Astrocyte (in vitro differentiated cells and primary cell): ENCODE measurements around the gene CFH. TPM values are rescaled to one million over a fixed set of nuclear protein-coding genes. Genes with fewer than 3 reads are reported as not detected.
"Not testable (repeated sequence)": the region's sequence is repeated elsewhere in the genome, so short reads cannot be mapped to it uniquely, and the experiment has no call there.

Experiments used
- DNase-seq: peaks from one replicate; pipeline ENCODE4 v3.0.0-alpha.2; 2010; ENCODE audit warnings: low read depth
- FAIRE-seq: peaks from 2 replicates; lab custom pipeline; 2011; peaks lifted over from hg19 to GRCh38; lab: Jason Lieb, UNC
- H2AFZ ChIP-seq: 2 replicates; pipeline ENCODE4 v1.6.0; 2012; ENCODE audit warnings: low read depth, low read length, inconsistent platforms
- H3K27ac ChIP-seq: 2 replicates; pipeline ENCODE4 v1.5.1; 2011; ENCODE audit warnings: low read depth, low read length, inconsistent platforms
- H3K27me3 ChIP-seq: 2 replicates; pipeline ENCODE4 v1.6.0; 2011; ENCODE audit warnings: low read length, inconsistent platforms; ENCODE audit not compliant: insufficient read depth
- H3K36me3 ChIP-seq: 2 replicates; pipeline ENCODE4 v1.5.1; 2011; ENCODE audit warnings: low read length, inconsistent platforms; ENCODE audit not compliant: insufficient read depth
- H3K4me1 ChIP-seq: 2 replicates; pipeline ENCODE4 v1.5.1; 2011; ENCODE audit warnings: low read length, inconsistent platforms; ENCODE audit not compliant: insufficient read depth
- H3K4me2 ChIP-seq: 2 replicates; pipeline ENCODE4 v1.6.0; 2012; ENCODE audit warnings: low read length, inconsistent platforms
- H3K4me3 ChIP-seq: 2 replicates; pipeline ENCODE4 v1.5.1; 2011; ENCODE audit warnings: low read depth, mild to moderate bottlenecking, low read length, inconsistent platforms; ENCODE audit not compliant: insufficient read depth
- H3K79me2 ChIP-seq: 2 replicates; pipeline ENCODE4 v1.6.0; 2012; ENCODE audit warnings: mild to moderate bottlenecking, low read length, inconsistent platforms; ENCODE audit not compliant: insufficient read depth
- H3K9ac ChIP-seq: 2 replicates; pipeline ENCODE4 v1.6.0; 2012; ENCODE audit warnings: mild to moderate bottlenecking, low read length, inconsistent platforms
- H3K9me3 ChIP-seq: 2 replicates; pipeline ENCODE4 v1.5.1; 2012; ENCODE audit warnings: low read depth, mild to moderate bottlenecking, low read length, inconsistent platforms; ENCODE audit not compliant: insufficient read depth
- H4K20me1 ChIP-seq: 2 replicates; pipeline ENCODE4 v1.6.0; 2012; ENCODE audit warnings: low read length, inconsistent platforms; ENCODE audit not compliant: insufficient read depth
- H3K27ac Mint-ChIP-seq: one replicate; pipeline ENCODE4 v1.8.0; 2021; ENCODE audit warnings: mild to moderate bottlenecking, mixed read lengths; ENCODE audit not compliant: unreplicated experiment
- H3K27me3 Mint-ChIP-seq: one replicate; pipeline ENCODE4 v1.8.0; 2021; ENCODE audit warnings: low read depth, mixed read lengths; ENCODE audit not compliant: unreplicated experiment
- H3K36me3 Mint-ChIP-seq: one replicate; pipeline ENCODE4 v1.8.0; 2021; ENCODE audit warnings: low read depth, mixed read lengths; ENCODE audit not compliant: unreplicated experiment
- H3K4me1 Mint-ChIP-seq: one replicate; pipeline ENCODE4 v1.8.0; 2021; ENCODE audit warnings: low read depth, mixed read lengths; ENCODE audit not compliant: unreplicated experiment
- H3K4me3 Mint-ChIP-seq: one replicate; pipeline ENCODE4 v1.8.0; 2021; ENCODE audit warnings: mild to moderate bottlenecking, moderate library complexity, mixed read lengths; ENCODE audit not compliant: unreplicated experiment
- H3K9me3 Mint-ChIP-seq: one replicate; pipeline ENCODE4 v1.8.0; 2021; ENCODE audit warnings: mild to moderate bottlenecking, mixed read lengths; ENCODE audit not compliant: unreplicated experiment
- CTCF ChIP-seq: IDR thresholded peaks from 2 replicates; pipeline ENCODE4 v1.5.1; 2011; ENCODE audit warnings: low read depth, mild to moderate bottlenecking, inconsistent platforms, low read length, moderate library complexity; ENCODE audit not compliant: insufficient read depth
- EZH2 ChIP-seq: IDR thresholded peaks from 2 replicates; pipeline ENCODE4 v1.6.1; 2012; ENCODE audit warnings: mild to moderate bottlenecking, low read length, inconsistent platforms; ENCODE audit not compliant: insufficient read depth
- total RNA-seq: library from RNA; stranded (reverse); gene quantifications from 2 replicates; pipeline ENCODE4 v1.2.1, GENCODE V29; 2021

CFH gene
- total RNA-seq, 1 donor from 2014 or later = 15.8 TPM

GRCh38 chr1:196738730-196739129 is 86.9 kb downstream of the CFH start:
- Histone ChIP-seq H3K27ac (no peak overlapping the region), H3K9me3 (peaks cover 2% of the 10 kb centered on the region), H3K27me3 (no peaks in the 10 kb centered on the region), H3K9ac (no peak overlapping the region), H3K4me3 (no peak overlapping the region), H3K36me3 (no peaks in the 10 kb centered on the region), H3K4me1 (no peaks in the 10 kb centered on the region), H3K4me2 (no peak overlapping the region), H3K79me2 (no peaks in the 10 kb centered on the region), H4K20me1 (no peaks in the 10 kb centered on the region), H2AFZ (no peak overlapping the region)
- H3K27me3 Mint-ChIP-seq = no peaks in the 10 kb centered on the region
- no peak for TF ChIP-seq EZH2
- no peak overlapping the region for H3K4me3 Mint-ChIP-seq
- peaks cover 21% of the 10 kb centered on the region for H3K36me3 Mint-ChIP-seq
- FAIRE-seq = no peak
- H3K4me1 Mint-ChIP-seq = no peaks in the 10 kb centered on the region
- DNase-seq = no peak
- peaks cover 13% of the 10 kb centered on the region for H3K9me3 Mint-ChIP-seq
- H3K27ac Mint-ChIP-seq = no peak overlapping the region

DNA sequence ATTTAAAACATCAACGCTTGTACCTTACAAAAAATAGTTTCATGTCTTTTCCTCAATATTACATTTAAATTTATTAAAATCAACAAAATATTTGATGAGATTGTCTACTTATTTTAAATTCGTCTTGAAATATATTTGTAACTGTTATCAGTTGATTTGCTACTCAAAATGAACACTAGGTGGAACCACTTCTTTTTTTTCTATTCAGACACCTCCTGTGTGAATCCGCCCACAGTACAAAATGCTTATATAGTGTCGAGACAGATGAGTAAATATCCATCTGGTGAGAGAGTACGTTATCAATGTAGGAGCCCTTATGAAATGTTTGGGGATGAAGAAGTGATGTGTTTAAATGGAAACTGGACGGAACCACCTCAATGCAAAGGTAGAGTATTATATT is 91.4 kb downstream of the CFH start:
- H3K4me1 ChIP-seq, H3K4me3 ChIP-seq, H3K4me3 Mint-ChIP-seq, H4K20me1 ChIP-seq, H3K9me3 ChIP-seq, H3K27me3 Mint-ChIP-seq, H3K36me3 ChIP-seq, H3K79me2 ChIP-seq, H3K9ac ChIP-seq, DNase-seq, H2AFZ ChIP-seq, H3K27me3 ChIP-seq, H3K27ac Mint-ChIP-seq, H3K27ac ChIP-seq, H3K4me1 Mint-ChIP-seq, FAIRE-seq, H3K4me2 ChIP-seq: not testable (repeated sequence)
- H3K9me3 Mint-ChIP-seq = peaks cover 11% of the 10 kb centered on the region
- peaks cover 16% of the 10 kb centered on the region for H3K36me3 Mint-ChIP-seq
- TF ChIP-seq CTCF = peak; percentile 30

- H3K4me3 ChIP-seq, H3K9ac ChIP-seq, H3K79me2 ChIP-seq, H3K27ac Mint-ChIP-seq, H3K4me1 Mint-ChIP-seq, H3K27me3 Mint-ChIP-seq, H3K4me3 Mint-ChIP-seq, H3K9me3 ChIP-seq, DNase-seq, H2AFZ ChIP-seq, H4K20me1 ChIP-seq, H3K4me2 ChIP-seq, H3K27me3 ChIP-seq, H3K36me3 ChIP-seq, H3K27ac ChIP-seq, H3K4me1 ChIP-seq, H3K36me3 Mint-ChIP-seq, H3K9me3 Mint-ChIP-seq: not testable (repeated sequence)
- peak; percentile 60 for FAIRE-seq
Observed at GRCh38 chr1:196765019-196765740, 113.3 kb downstream of the CFH start.

DNA sequence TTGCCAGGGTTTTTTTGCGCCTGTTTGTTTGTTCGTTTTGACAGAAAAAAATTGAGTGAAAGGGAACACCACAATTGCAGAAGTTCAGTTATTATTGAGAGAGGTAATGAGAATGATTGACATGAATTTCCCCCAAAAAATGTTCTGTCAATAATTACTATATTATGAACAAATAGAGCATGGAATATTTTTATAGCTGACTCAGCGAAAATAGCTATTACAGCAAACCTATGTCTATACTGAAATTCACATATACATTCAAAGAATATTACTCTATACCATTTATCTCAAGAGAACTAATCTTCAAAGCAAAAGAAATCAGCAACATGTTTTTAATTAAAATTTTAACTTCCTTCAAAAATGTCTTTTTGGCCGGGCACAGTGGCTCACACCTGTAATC is 118.0 kb downstream of the CFH start:
- H3K36me3 Mint-ChIP-seq, DNase-seq, H3K4me1 Mint-ChIP-seq, H3K9me3 ChIP-seq, H3K9me3 Mint-ChIP-seq, H3K36me3 ChIP-seq, FAIRE-seq, H3K4me3 Mint-ChIP-seq, H3K79me2 ChIP-seq, H3K27ac Mint-ChIP-seq, H2AFZ ChIP-seq, H3K27me3 Mint-ChIP-seq, H3K27ac ChIP-seq, H3K4me3 ChIP-seq, H3K4me2 ChIP-seq, H3K9ac ChIP-seq, H3K27me3 ChIP-seq, H4K20me1 ChIP-seq, H3K4me1 ChIP-seq: not testable (repeated sequence)
